Esophagus squamous epithelium (tissue), 4 donors: ENCODE measurements around the gene TLN1.

ENCODE experiments used
- POLR2A ChIP-seq, 4 donors: fragments of 450-650 bp; IDR thresholded peaks; one replicate each; pipeline ENCODE4 v1.6.1; 2017; ENCODE audit warnings: antibody characterized with exemption in 4 of 4, mild to moderate bottlenecking in 4 of 4, moderate library complexity in 3 of 4
- TF ChIP-seq, protein P1 (sequence below), 6 experiments: fragments of 450-650 bp in 4 of 6; fragments of 200-600 bp in 2 of 6; sonication (generic) in 2 of 6; IDR thresholded peaks; one replicate each; pipeline ENCODE4 v1.5.1; 2016 to 2019; ENCODE audit warnings: antibody characterized with exemption in 6 of 6, mild to moderate bottlenecking in 4 of 6, moderate library complexity in 4 of 6

DNA sequence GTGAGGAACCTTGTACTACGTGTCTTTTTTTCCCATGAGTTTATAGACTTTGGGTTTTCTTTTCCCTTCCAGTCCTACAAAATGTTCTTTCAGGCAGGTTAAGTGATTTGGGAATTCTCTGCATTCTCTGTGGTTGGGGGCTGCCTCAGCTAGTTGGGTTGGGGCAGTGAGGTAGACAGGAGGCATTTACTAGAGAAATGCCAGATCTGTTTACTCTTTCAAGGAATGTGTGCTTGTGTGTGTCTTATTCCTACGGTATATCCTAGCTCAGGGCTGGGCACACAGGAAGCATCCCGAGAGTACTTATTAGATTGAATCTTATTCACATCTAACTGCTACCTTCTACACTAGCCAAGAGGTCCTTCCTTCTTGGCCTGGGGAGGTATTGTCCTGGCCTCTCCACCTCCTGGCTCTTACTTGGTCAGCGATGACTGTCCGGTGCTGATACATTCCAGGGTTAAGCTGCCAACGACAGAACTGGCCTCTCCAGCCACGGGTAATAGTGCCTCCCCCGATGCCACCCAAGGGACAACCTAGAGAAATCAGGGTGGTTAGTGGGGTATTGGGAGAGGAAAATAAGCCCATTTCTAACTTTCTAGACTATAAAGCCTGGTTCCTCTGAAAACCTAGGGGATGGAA, 12.0 kb upstream of the TLN1 start:
- TF ChIP-seq, protein P1, sequence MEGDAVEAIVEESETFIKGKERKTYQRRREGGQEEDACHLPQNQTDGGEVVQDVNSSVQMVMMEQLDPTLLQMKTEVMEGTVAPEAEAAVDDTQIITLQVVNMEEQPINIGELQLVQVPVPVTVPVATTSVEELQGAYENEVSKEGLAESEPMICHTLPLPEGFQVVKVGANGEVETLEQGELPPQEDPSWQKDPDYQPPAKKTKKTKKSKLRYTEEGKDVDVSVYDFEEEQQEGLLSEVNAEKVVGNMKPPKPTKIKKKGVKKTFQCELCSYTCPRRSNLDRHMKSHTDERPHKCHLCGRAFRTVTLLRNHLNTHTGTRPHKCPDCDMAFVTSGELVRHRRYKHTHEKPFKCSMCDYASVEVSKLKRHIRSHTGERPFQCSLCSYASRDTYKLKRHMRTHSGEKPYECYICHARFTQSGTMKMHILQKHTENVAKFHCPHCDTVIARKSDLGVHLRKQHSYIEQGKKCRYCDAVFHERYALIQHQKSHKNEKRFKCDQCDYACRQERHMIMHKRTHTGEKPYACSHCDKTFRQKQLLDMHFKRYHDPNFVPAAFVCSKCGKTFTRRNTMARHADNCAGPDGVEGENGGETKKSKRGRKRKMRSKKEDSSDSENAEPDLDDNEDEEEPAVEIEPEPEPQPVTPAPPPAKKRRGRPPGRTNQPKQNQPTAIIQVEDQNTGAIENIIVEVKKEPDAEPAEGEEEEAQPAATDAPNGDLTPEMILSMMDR (IDR thresholded peaks at IDR 0.05) = no peak
- no peak for TF ChIP-seq POLR2A (IDR thresholded peaks at IDR 0.05)
